ENCODE results near the gene EXOC1.

- TF ChIP-seq, protein P1, sequence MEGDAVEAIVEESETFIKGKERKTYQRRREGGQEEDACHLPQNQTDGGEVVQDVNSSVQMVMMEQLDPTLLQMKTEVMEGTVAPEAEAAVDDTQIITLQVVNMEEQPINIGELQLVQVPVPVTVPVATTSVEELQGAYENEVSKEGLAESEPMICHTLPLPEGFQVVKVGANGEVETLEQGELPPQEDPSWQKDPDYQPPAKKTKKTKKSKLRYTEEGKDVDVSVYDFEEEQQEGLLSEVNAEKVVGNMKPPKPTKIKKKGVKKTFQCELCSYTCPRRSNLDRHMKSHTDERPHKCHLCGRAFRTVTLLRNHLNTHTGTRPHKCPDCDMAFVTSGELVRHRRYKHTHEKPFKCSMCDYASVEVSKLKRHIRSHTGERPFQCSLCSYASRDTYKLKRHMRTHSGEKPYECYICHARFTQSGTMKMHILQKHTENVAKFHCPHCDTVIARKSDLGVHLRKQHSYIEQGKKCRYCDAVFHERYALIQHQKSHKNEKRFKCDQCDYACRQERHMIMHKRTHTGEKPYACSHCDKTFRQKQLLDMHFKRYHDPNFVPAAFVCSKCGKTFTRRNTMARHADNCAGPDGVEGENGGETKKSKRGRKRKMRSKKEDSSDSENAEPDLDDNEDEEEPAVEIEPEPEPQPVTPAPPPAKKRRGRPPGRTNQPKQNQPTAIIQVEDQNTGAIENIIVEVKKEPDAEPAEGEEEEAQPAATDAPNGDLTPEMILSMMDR (conservative IDR thresholded peaks at IDR 0.05 in 1 of 2, IDR thresholded peaks at IDR 0.05 in 1 of 2; ENCODE audit: low read depth in 1 of 2, low read length in 2 of 2) = no peak
- no peak for TF ChIP-seq EZH2 (IDR thresholded peaks at IDR 0.05; ENCODE audit: low read length, missing control alignments)
These were observed 54.0 kb downstream of the EXOC1 start for GRCh38 chr4:55907469-55907868.
